HG02884 (cell line): ENCODE results near the gene LRRC8E.

Experiments used
- ATAC-seq: cut with Tn5 transposase; IDR thresholded peaks from one replicate; pipeline ENCODE4 v1.9.1; 2021; ENCODE audit warnings: mild to moderate bottlenecking, moderate library complexity; ENCODE audit not compliant: unreplicated experiment

LRRC8E gene

GRCh38 chr19:7888145-7888825 lies at the start of gene LRRC8E:
LRRC8E (plus strand) TSS chr19:7888510; CDS start chr19:7895604, 7,094 bp downstream.
- ATAC-seq, result no peak

GRCh38 chr19:7839476-7839875 lies 48.8 kb upstream of the LRRC8E start:
- no peak for ATAC-seq

- no peak for ATAC-seq
Observed at GRCh38 chr19:7840629-7841028, 47.7 kb upstream of the LRRC8E start.

- no peak for ATAC-seq
Observed at GRCh38 chr19:7841751-7842660, 46.3 kb upstream of the LRRC8E start.

DNA sequence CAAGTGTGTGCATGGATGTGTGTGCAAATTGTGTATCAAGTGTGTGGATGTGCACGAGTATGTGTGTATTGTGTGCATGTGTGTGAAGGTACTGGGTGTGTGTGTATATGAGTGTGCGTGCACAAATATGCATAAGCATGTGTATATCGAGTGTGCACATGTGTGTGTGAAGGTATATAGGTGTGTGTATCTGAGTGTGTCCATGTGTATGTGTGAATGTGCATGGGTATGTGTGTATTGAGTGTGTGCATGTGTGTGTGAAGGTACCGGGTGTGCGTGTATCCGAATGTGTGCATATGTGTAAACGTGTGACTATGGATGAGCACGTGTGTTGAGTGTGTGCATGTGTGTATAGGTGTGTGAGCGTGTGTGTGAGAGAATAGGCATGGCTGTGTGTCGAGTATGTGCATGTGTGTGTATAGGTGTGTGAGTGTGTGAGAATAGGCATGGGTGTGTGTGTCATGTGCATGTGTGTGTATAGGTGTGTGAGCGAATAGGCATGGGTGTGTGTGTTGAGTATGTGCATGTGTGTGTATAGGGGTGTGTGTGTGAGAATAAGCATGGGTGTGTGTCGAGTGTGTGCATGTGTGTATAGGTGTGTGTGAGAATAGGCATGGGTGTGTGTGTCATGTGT lies 45.5 kb upstream of the LRRC8E start:
- no peak for ATAC-seq

DNA sequence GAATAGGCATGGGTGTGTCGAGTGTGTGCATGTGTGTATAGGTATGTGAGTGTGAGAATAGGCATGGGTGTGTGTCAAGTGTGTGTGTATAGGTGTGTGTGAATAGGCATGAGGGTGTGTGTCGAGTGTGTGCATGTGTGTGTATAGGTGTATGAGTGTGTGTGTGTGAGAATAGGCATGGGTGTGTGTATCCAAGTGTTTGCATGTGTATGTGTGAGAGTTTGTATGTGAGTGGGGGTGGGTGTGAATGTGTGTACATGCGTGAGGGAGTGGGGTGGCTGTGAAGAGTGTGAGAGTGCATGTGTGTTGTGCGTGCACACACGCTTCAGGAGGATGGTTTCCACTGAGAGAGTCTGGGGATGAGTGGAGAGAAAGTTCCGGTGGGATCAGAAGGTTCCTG lies 44.8 kb upstream of the LRRC8E start:
- no peak for ATAC-seq

- ATAC-seq, result no peak
Observed at GRCh38 chr19:7844405-7844804, 43.9 kb upstream of the LRRC8E start.

DNA sequence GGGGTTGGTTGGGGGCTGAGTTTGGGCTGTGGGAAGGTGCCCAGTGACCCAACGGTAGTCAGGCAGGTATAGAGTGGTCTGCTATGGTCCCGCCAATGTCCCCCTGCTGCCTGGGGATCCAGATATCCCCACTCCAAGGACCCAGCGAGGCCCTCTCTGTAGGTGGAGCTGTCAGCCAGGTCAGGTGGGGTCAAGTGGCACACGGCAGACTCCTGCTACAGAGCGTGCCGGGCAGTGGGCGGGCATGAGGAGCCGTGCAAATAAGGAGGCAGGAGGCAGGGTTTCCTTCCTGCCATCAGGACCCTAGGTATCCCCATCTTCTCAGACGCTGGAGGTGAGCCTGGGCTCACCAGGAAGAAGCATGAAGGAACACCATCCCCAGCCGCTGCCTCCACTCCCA lies 43.4 kb upstream of the LRRC8E start:
- no peak for ATAC-seq

GRCh38 chr19:7845390-7846154 lies 42.7 kb upstream of the LRRC8E start:
- ATAC-seq, result no peak

GRCh38 chr19:7846155-7846646 lies 42.1 kb upstream of the LRRC8E start:
- ATAC-seq, result no peak

GRCh38 chr19:7847664-7848063 lies 40.6 kb upstream of the LRRC8E start:
- no peak for ATAC-seq

DNA sequence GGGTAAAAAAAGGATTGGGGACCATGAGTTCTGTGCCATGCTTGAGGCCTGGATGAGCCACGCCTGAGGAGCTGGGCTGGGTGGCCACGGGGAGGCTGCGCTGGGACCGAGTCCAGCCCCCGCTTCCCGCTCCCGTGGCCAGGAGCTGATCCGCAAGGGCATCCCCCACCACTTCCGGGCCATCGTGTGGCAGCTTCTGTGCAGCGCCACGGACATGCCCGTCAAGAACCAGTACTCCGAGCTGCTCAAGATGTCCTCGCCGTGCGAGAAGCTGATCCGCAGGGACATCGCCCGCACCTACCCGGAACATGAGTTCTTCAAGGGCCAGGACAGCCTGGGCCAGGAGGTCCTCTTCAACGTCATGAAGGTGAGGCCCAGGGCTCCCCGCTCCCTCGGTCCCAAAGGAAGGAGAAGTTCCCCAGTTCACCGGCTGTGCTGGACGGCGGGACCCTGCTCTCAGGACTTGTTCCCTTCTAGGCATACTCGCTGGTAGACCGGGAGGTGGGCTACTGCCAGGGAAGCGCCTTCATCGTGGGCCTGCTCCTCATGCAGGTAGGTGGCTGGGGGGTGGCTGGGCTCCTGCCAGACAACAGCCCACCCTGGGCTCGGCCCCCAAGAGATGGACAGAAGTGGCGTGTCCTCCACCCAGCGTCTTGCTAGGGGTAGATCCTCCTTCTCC lies 39.4 kb upstream of the LRRC8E start:
- no peak for ATAC-seq

GRCh38 chr19:7849631-7849999 lies 38.7 kb upstream of the LRRC8E start:
- ATAC-seq, result no peak

DNA sequence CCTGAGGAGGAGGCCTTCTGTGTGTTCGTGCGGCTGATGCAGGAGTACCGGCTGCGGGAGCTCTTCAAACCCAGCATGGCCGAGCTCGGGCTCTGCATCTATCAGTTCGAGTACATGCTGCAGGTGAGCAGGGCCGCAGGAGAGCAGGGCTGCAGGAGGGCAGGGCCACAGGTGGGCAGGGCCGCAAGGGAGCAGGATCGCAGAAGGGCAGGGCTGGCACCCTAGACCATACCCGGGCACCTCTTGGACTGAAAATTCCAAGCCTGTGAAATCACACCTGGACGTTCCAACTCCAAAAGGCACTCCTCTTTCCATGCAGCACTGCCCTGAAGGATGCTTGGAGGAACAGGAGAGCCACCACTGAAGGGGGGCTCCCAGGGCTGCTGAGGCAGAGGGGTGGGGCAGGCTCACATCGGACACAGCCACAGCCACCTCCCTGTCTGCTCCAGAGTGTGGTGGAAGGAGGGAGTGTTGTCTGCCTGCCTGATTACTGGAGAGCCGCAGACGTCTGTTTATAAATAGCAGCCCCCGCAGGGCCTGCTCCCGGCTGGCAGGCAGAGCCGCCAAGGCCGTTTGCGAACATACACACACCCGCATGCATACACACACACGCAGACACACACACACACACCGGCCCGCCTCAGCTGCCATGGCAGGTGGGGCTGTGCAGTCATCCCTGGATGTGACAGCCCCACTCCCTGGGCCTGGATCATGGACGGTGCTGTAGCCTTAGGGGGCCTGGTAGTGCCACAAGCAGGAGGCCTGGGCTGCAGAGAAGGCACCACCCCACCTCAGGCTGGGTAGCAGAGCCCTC lies 38.1 kb upstream of the LRRC8E start:
- ATAC-seq, result no peak

DNA sequence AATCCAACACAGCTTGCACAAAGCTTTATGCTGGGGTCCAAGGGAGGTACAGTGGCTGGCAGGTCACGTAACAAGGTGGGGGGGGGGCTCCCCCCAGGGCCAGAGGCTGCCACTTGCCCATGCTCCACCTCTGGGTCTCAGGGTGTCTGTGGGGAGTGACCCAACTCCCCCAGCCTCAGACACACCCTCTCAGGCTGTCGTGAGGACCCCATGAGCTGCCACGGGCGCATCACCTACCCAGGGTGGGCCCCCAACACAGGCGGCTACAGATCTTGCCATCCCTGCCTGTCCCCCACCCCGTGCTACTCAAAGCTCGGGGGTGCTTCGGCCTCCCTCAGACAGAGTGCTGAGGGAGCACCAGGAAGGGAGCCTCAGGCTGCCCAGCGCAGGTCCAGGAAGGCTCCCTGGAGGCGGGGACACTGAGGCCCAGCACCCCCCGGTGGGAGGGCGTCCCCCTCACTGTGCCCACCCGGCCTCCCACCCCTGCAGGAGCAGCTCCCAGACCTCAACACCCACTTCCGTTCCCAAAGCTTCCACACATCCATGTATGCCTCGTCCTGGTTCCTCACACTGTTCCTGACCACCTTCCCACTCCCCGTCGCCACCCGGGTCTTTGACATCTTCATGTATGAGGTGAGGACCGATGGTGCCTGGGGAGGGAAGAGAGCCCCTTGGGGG lies 37.2 kb upstream of the LRRC8E start:
- no peak for ATAC-seq

GRCh38 chr19:7851623-7852500 lies 36.4 kb upstream of the LRRC8E start:
- ATAC-seq, result no peak

- no peak for ATAC-seq
Observed at GRCh38 chr19:7852851-7853769, 35.2 kb upstream of the LRRC8E start.
